Measurements from ENCODE around the gene TFR2.

Gene TFR2

GRCh38 chr7:100595188-100595587 lies 46.2 kb downstream of the TFR2 start:
- H3K4me1 ChIP-seq = no peaks in the 10 kb centered on the region
- no peaks in the 10 kb centered on the region for H3K79me2 ChIP-seq
- H3K9ac ChIP-seq = no peak overlapping the region

GRCh38 chr7:100591596-100591995 lies 49.8 kb downstream of the TFR2 start:
- Histone ChIP-seq H3K9ac (no peak overlapping the region), H3K79me2 (no peaks in the 10 kb centered on the region), H3K27ac (no peak overlapping the region), H3K4me2 (ENCODE audit: low read length) (no peak overlapping the region), H3K4me3 (ENCODE audit: low read depth, low read length) (no peak overlapping the region), H2AFZ (no peak overlapping the region), H3K36me3 (ENCODE audit: control insufficient read depth, insufficient read depth, low read length) (no peaks in the 10 kb centered on the region), H3K9me3 (ENCODE audit: control insufficient read depth, low read length) (no peaks in the 10 kb centered on the region), H3K4me1 (no peaks in the 10 kb centered on the region), H3K27me3 (ENCODE audit: control insufficient read depth, insufficient read depth, low read length) (no peaks in the 10 kb centered on the region)
- no peak for TF ChIP-seq CTCF (IDR thresholded peaks at IDR 0.05)

More at GRCh38 chr7:100595188-100595587, 46.2 kb downstream of the TFR2 start:
- no peaks in the 10 kb centered on the region for H3K36me3 ChIP-seq (ENCODE audit: control insufficient read depth, insufficient read depth, low read length)
- H3K4me2 ChIP-seq (ENCODE audit: low read length) = no peak overlapping the region
- no peak overlapping the region for H2AFZ ChIP-seq
- no peaks in the 10 kb centered on the region for H3K27me3 ChIP-seq (ENCODE audit: control insufficient read depth, insufficient read depth, low read length)
- H3K27ac ChIP-seq = no peak overlapping the region
- no peak overlapping the region for H3K4me3 ChIP-seq (ENCODE audit: low read depth, low read length)
- H3K9me3 ChIP-seq (ENCODE audit: control insufficient read depth, low read length) = no peaks in the 10 kb centered on the region
- no peak for TF ChIP-seq CTCF (IDR thresholded peaks at IDR 0.05)

- no peak overlapping the region for H3K4me2 ChIP-seq (ENCODE audit: low read length)
- no peak overlapping the region for H3K27ac ChIP-seq
- H3K9ac ChIP-seq = no peak overlapping the region
- no peaks in the 10 kb centered on the region for H3K9me3 ChIP-seq (ENCODE audit: control insufficient read depth, low read length)
- H2AFZ ChIP-seq = no peak overlapping the region
- H3K27me3 ChIP-seq (ENCODE audit: control insufficient read depth, insufficient read depth, low read length) = no peaks in the 10 kb centered on the region
- no peak for TF ChIP-seq CTCF (IDR thresholded peaks at IDR 0.05)
- H3K4me1 ChIP-seq = no peaks in the 10 kb centered on the region
- no peaks in the 10 kb centered on the region for H3K79me2 ChIP-seq
- no peaks in the 10 kb centered on the region for H3K36me3 ChIP-seq (ENCODE audit: control insufficient read depth, insufficient read depth, low read length)
- no peak overlapping the region for H3K4me3 ChIP-seq (ENCODE audit: low read depth, low read length)
Measured at GRCh38 chr7:100590077-100590737, 51.1 kb downstream of the TFR2 start.

- no peaks in the 10 kb centered on the region for H3K79me2 ChIP-seq
- no peaks in the 10 kb centered on the region for H3K9me3 ChIP-seq (ENCODE audit: control insufficient read depth, low read length)
- TF ChIP-seq CTCF (IDR thresholded peaks at IDR 0.05) = no peak
- no peak overlapping the region for H2AFZ ChIP-seq
- H3K4me1 ChIP-seq = peaks cover 5% of the 10 kb centered on the region
- no peak overlapping the region for H3K4me2 ChIP-seq (ENCODE audit: low read length)
- H3K27me3 ChIP-seq (ENCODE audit: control insufficient read depth, insufficient read depth, low read length) = no peaks in the 10 kb centered on the region
- H3K4me3 ChIP-seq (ENCODE audit: low read depth, low read length) = no peak overlapping the region
- no peaks in the 10 kb centered on the region for H3K36me3 ChIP-seq (ENCODE audit: control insufficient read depth, insufficient read depth, low read length)
- no peak overlapping the region for H3K27ac ChIP-seq
- H3K9ac ChIP-seq = no peak overlapping the region
Measured at GRCh38 chr7:100589341-100589947, 51.9 kb downstream of the TFR2 start.

- no peaks in the 10 kb centered on the region for H3K36me3 ChIP-seq (ENCODE audit: control insufficient read depth, insufficient read depth, low read length)
- H3K4me3 ChIP-seq (ENCODE audit: low read depth, low read length) = no peak overlapping the region
- no peak overlapping the region for H3K9ac ChIP-seq
- TF ChIP-seq CTCF (IDR thresholded peaks at IDR 0.05) = peak; percentile 45
- peaks cover 12% of the 10 kb centered on the region for H3K4me1 ChIP-seq
- no peaks in the 10 kb centered on the region for H3K9me3 ChIP-seq (ENCODE audit: control insufficient read depth, low read length)
- H2AFZ ChIP-seq = no peak overlapping the region
- H3K79me2 ChIP-seq = no peaks in the 10 kb centered on the region
- no peaks in the 10 kb centered on the region for H3K27me3 ChIP-seq (ENCODE audit: control insufficient read depth, insufficient read depth, low read length)
- H3K4me2 ChIP-seq (ENCODE audit: low read length) = no peak overlapping the region
- H3K27ac ChIP-seq = no peak overlapping the region
Measured at GRCh38 chr7:100588438-100588837, 52.9 kb downstream of the TFR2 start.

Measured in parathyroid adenoma (tissue), 2 donors.